Measurements from ENCODE around the gene CYB561D1. TPM values are rescaled to one million over a fixed set of nuclear protein-coding genes. Genes with fewer than 3 reads are reported as not detected.
A peak's percentile ranks its signal among the peaks of the same experiment; 100 is the strongest.

CYB561D1 gene
- total RNA-seq, 2 donors from 2014 or later: 6.2 to 6.9 TPM

DNA sequence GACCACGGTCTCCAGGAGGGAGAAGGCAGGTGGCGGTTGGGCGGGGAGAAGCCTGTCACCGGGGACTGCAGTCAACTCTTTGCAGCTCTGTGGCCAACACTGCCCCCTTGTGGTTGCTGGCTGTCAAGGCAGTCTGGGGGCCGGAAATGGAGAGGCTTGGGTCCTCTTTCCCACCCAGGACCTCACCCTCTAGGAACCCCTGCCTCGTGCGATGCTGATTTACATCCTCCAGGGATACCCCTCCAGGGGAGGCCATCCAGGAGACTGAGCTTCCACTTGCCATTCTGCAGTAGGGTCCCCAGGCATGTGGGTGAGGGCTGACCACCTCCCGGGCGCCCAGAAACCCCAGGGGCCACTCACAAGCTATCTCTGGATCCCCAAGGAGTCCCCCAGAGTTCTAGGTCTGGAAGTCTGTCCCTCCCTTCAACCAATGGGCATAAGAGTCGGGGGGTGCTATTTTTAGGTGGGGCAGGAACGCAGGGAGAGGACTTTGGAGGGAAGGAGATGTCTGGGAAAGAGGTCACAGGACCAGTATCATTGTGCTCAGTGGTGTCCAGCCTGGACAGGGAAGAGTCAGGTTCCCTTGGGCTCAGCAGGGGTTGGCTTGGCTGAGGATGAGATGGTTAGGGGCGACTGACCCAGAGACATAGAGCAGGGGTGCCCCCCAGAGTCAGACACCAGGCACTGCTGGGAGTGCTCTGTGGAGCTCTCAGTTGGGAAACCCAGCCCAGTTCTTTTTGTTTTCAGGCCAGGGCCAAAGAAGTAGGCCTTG lies 38.7 kb downstream of the CYB561D1 start:
- 14 to 15% methylated on average over 2 to 12 of the region's 12 CpGs for WGBS, 2 donors
- no peaks in the 10 kb centered on the region for H3K27me3 ChIP-seq
- DNase-seq (peak; percentile 82 to 85 (median 84)), ATAC-seq (peak; percentile 90)
- H3K36me3 ChIP-seq (replicated peaks in 1 of 2; ENCODE audit: insufficient read depth in 1 of 2, low read depth in 2 of 2): no peaks in the 10 kb centered on the region
- peaks cover 11% of the 10 kb centered on the region for H3K4me1 ChIP-seq
- H3K4me3 ChIP-seq: no peak overlapping the region
- no peak for TF ChIP-seq POLR2A (IDR thresholded peaks at IDR 0.05)
- TF ChIP-seq, protein P1, sequence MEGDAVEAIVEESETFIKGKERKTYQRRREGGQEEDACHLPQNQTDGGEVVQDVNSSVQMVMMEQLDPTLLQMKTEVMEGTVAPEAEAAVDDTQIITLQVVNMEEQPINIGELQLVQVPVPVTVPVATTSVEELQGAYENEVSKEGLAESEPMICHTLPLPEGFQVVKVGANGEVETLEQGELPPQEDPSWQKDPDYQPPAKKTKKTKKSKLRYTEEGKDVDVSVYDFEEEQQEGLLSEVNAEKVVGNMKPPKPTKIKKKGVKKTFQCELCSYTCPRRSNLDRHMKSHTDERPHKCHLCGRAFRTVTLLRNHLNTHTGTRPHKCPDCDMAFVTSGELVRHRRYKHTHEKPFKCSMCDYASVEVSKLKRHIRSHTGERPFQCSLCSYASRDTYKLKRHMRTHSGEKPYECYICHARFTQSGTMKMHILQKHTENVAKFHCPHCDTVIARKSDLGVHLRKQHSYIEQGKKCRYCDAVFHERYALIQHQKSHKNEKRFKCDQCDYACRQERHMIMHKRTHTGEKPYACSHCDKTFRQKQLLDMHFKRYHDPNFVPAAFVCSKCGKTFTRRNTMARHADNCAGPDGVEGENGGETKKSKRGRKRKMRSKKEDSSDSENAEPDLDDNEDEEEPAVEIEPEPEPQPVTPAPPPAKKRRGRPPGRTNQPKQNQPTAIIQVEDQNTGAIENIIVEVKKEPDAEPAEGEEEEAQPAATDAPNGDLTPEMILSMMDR (IDR thresholded peaks at IDR 0.05): peak; percentile 90 to 97 (median 95)
- no peak overlapping the region for H3K27ac ChIP-seq
- intact Hi-C loops (cut with DNase I): loop anchor here (5.0 kb wide), 1 partner anchor 35 kb away; no protein-coding TSS in a partner anchor
- no peaks in the 10 kb centered on the region for H3K9me3 ChIP-seq

DNA sequence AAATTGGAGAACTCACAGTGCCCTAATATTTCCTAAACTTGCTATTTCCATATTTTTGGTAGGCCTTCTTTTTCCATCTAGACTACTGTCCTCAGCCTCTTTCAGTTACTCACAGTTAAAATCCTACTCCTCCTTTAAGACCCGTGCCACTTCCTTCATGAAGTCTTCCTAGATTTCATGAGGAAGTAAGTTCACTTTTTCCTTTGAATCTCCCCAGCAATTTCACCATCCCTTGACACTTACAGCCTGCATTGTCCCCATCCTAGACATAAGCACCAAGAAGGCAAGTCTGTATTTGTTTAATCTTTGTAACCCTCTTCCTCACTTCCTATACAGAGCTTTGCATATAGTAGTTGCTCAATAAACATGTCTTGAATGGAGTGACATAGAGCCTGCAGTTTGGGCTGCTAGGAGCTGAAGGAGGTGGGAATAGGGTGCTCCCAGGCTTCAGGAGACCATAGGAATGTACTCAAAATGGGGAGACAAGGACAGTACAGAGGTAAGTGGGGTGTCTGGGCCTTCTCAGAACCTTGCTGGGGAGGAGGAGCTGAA lies 40.5 kb downstream of the CYB561D1 start:
- TF ChIP-seq, protein P1 (IDR thresholded peaks at IDR 0.05): no peak
- no peak for TF ChIP-seq POLR2A (IDR thresholded peaks at IDR 0.05)
- Histone ChIP-seq H3K4me3 (no peak overlapping the region), H3K9me3 (no peaks in the 10 kb centered on the region), H3K27ac (no peak overlapping the region), H3K36me3 (replicated peaks in 1 of 2; ENCODE audit: insufficient read depth in 1 of 2, low read depth in 2 of 2) (no peaks in the 10 kb centered on the region), H3K27me3 (no peaks in the 10 kb centered on the region), H3K4me1 (peaks cover 11% of the 10 kb centered on the region)
- intact Hi-C loops (cut with DNase I): loop anchor here (5.0 kb wide), 1 partner anchor 37 kb away; no protein-coding TSS in a partner anchor
- 70 to 78% methylated on average over 1 of the region's 1 CpG for WGBS, 2 donors
- DNase-seq (no peak), ATAC-seq (no peak)

DNA sequence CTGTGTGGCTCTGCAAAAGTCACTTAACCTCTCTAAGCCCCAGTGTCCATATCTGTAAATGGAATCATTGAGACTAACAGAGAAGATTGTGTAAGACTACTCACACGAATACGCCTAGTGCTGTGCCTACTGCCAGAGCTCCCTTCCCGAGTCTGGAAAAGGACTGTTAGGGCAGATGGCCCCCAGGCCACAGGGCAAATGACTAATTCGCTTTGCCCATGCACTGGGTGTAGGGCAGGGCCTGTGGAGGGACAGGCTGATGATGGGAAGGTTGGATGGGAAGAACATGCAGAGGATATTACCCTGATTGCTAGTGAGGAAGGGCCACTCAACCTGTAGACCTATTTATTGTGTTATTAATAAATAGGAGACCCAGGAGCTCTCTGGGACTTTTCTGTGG lies 41.6 kb downstream of the CYB561D1 start:
- TF ChIP-seq POLR2A (IDR thresholded peaks at IDR 0.05): no peak
- TF ChIP-seq, protein P1 (IDR thresholded peaks at IDR 0.05): no peak
- Histone ChIP-seq H3K9me3 (no peaks in the 10 kb centered on the region), H3K27ac (no peak overlapping the region), H3K4me1 (peaks cover 11% of the 10 kb centered on the region), H3K4me3 (no peak overlapping the region), H3K36me3 (replicated peaks in 1 of 2; ENCODE audit: insufficient read depth in 1 of 2, low read depth in 2 of 2) (no peaks in the 10 kb centered on the region), H3K27me3 (no peaks in the 10 kb centered on the region)
- intact Hi-C loops (cut with DNase I): no loop called here
- WGBS, 2 donors: 54 to 60% methylated on average over 4 of the region's 4 CpGs
- ATAC-seq (no peak), DNase-seq (no peak)

DNA sequence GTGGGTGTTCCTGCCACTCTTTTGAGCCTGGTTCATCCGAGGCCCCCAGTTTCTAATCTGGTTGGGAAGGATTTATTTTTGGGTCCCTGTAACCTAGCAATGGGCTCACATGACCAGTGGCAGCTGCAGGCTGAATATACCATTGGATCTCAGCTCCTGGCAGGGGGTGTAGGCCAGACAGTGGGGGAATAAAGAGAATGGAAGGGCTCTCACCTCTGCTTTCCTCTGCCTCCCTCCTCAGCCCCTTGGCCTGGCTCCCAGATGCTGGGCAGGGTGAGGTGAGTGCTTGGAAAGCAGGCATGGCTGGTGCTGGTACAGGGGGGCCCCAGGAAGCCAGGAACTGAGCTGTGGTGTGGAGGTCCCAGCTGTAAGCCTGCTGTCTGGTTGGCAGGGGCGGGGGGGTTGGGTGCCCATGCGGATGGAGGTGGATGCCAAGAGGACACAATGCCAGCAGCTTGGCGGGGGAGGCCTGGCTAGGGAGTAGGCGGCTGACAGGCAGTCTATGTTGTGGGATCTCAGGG lies 42.1 kb downstream of the CYB561D1 start:
- no peak overlapping the region for H3K4me3 ChIP-seq
- H3K9me3 ChIP-seq: no peaks in the 10 kb centered on the region
- H3K4me1 ChIP-seq: peaks cover 11% of the 10 kb centered on the region
- WGBS, 2 donors: 56 to 60% methylated on average over 5 of the region's 5 CpGs
- TF ChIP-seq POLR2A (IDR thresholded peaks at IDR 0.05): no peak
- TF ChIP-seq, protein P1 (IDR thresholded peaks at IDR 0.05): no peak
- DNase-seq (no peak), ATAC-seq (no peak)
- H3K36me3 ChIP-seq (replicated peaks in 1 of 2; ENCODE audit: insufficient read depth in 1 of 2, low read depth in 2 of 2): no peaks in the 10 kb centered on the region
- intact Hi-C loops (cut with DNase I): no loop called here
- no peak overlapping the region for H3K27ac ChIP-seq
- no peaks in the 10 kb centered on the region for H3K27me3 ChIP-seq

All from body of pancreas (tissue), 4 donors.